ENCODE data around the gene KDM7A.

GRCh38 chr7:140078392-140078791 lies 98.4 kb downstream of the KDM7A start:
- TF ChIP-seq POLR2A (IDR thresholded peaks at IDR 0.05) (no peak), CTCF (IDR thresholded peaks at IDR 0.05) (no peak)

Measured in tibial nerve (tissue), 3 donors.